Islet precursor cell (in vitro differentiated cells): ENCODE results near the gene PTPA.
"Not testable (repeated sequence)": the region's sequence is repeated elsewhere in the genome, so short reads cannot be mapped to it uniquely, and the experiment has no call there.

Experiments
- DNase-seq: peaks from one replicate; pipeline ENCODE4 v3.0.0-alpha.2; 2018

Gene PTPA

GRCh38 chr9:129178568-129179382 is 67.6 kb downstream of the PTPA start:
- peak; percentile 90 for DNase-seq

- no peak for DNase-seq
Observed at GRCh38 chr9:129181246-129181645, 70.0 kb downstream of the PTPA start.

- no peak for DNase-seq
Observed at GRCh38 chr9:129182122-129182521, 70.9 kb downstream of the PTPA start.

GRCh38 chr9:129182625-129183494 is 71.6 kb downstream of the PTPA start:
- peak; percentile 89 for DNase-seq

GRCh38 chr9:129183495-129184218 is 72.4 kb downstream of the PTPA start:
- DNase-seq, result no peak

- DNase-seq, result no peak
Observed at GRCh38 chr9:129184219-129184524, 73.0 kb downstream of the PTPA start.

GRCh38 chr9:129184596-129185122 is 73.4 kb downstream of the PTPA start:
- no peak for DNase-seq

GRCh38 chr9:129185402-129185801 is 74.2 kb downstream of the PTPA start:
- DNase-seq, result no peak

GRCh38 chr9:129185991-129186390 is 74.8 kb downstream of the PTPA start:
- DNase-seq, result no peak

- no peak for DNase-seq
Observed at GRCh38 chr9:129187042-129187441, 75.8 kb downstream of the PTPA start.

- not testable (repeated sequence) for DNase-seq
Observed at GRCh38 chr9:129189971-129190370, 78.8 kb downstream of the PTPA start.

GRCh38 chr9:129191234-129191633 is 80.0 kb downstream of the PTPA start:
- DNase-seq, result no peak

GRCh38 chr9:129193655-129194054 is 82.4 kb downstream of the PTPA start:
- no peak for DNase-seq

- DNase-seq, result no peak
Observed at GRCh38 chr9:129194221-129194620, 83.0 kb downstream of the PTPA start.

- no peak for DNase-seq
Observed at GRCh38 chr9:129195606-129196005, 84.4 kb downstream of the PTPA start.

GRCh38 chr9:129197045-129197444 is 85.8 kb downstream of the PTPA start:
- DNase-seq, result not testable (repeated sequence)

- DNase-seq, result no peak
Observed at GRCh38 chr9:129197978-129198318, 86.7 kb downstream of the PTPA start.
